Esophagus squamous epithelium (tissue), 4 donors: ENCODE measurements around the gene RAB13.

ENCODE experiments used
- CTCF ChIP-seq, 6 experiments: fragments of 450-650 bp in 4 of 6; fragments of 200-600 bp in 2 of 6; sonication (generic) in 2 of 6; IDR thresholded peaks; one replicate each; pipeline ENCODE4 v1.5.1; 2016 to 2019; ENCODE audit warnings: antibody characterized with exemption in 6 of 6, mild to moderate bottlenecking in 4 of 6, moderate library complexity in 4 of 6
- POLR2A ChIP-seq, 4 donors: fragments of 450-650 bp; IDR thresholded peaks; one replicate each; pipeline ENCODE4 v1.6.1; 2017; ENCODE audit warnings: antibody characterized with exemption in 4 of 4, mild to moderate bottlenecking in 4 of 4, moderate library complexity in 3 of 4

- TF ChIP-seq CTCF (IDR thresholded peaks at IDR 0.05) (no peak), POLR2A (IDR thresholded peaks at IDR 0.05) (no peak)
Observed at GRCh38 chr1:153961421-153961820, 24.7 kb downstream of the RAB13 start.
